ENCODE measurements around the gene MPHOSPH9.

GRCh38 chr12:123121670-123122069 is 111.3 kb downstream of the MPHOSPH9 start:
- TF ChIP-seq TSHZ2 (CRISPR knock-in tag; IDR thresholded peaks at IDR 0.05) (no peak), ARNTL (CRISPR knock-in tag; IDR thresholded peaks at IDR 0.05; ENCODE audit: borderline replicate concordance, low read depth) (no peak), OSR1 (CRISPR knock-in tag; IDR thresholded peaks at IDR 0.05) (no peak), ZFP30 (CRISPR knock-in tag; IDR thresholded peaks at IDR 0.05) (no peak), SNAI2 (CRISPR knock-in tag; IDR thresholded peaks at IDR 0.05) (no peak), ISL1 (CRISPR knock-in tag; IDR thresholded peaks at IDR 0.05) (no peak), TCF4 (CRISPR knock-in tag; IDR thresholded peaks at IDR 0.05; ENCODE audit: borderline replicate concordance) (no peak), PATZ1 (CRISPR knock-in tag; IDR thresholded peaks at IDR 0.05; ENCODE audit: borderline replicate concordance) (no peak), CREB5 (CRISPR knock-in tag; IDR thresholded peaks at IDR 0.05; ENCODE audit: low read depth) (no peak), ZC3H10 (CRISPR knock-in tag; IDR thresholded peaks at IDR 0.05) (no peak), ZNF565 (CRISPR knock-in tag; conservative IDR thresholded peaks at IDR 0.05; ENCODE audit: low read depth) (no peak), PPARA (CRISPR knock-in tag; IDR thresholded peaks at IDR 0.05; ENCODE audit: borderline replicate concordance) (no peak), ZFP3 (CRISPR knock-in tag; IDR thresholded peaks at IDR 0.05) (no peak), BACH2 (CRISPR knock-in tag; IDR thresholded peaks at IDR 0.05; ENCODE audit: borderline replicate concordance) (no peak)

Data from SK-N-SH treated with all-trans-retinoic acid at 6 μM for 48 hours (cell line).